B cell (primary cell): ENCODE measurements around the gene CEACAM16. TPM values are rescaled to one million over a fixed set of nuclear protein-coding genes. Genes with fewer than 3 reads are reported as not detected.

Experiments
- ATAC-seq: fragments of 200-7000 bp; cut with Tn5 transposase; one replicate; pipeline ENCODE4 v1.10.0; 2021; ENCODE audit warnings: low read depth, mild to moderate bottlenecking, moderate number of reproducible peaks, moderate library complexity
- CTCF ChIA-PET: fragments of 350-600 bp; sonication (Branson Sonifier 250); formaldehyde crosslinking; loops from one replicate; lab custom pipeline; 2021; ENCODE audit warnings: antibody characterized with exemption, inconsistent platforms; lab: Charles Lee
- POLR2A ChIA-PET: fragments of 350-600 bp; sonication (Branson Sonifier 250); formaldehyde crosslinking; loops from one replicate; lab custom pipeline; 2021; ENCODE audit warnings: antibody characterized with exemption; lab: Charles Lee
- DNase-seq: peaks from one replicate; pipeline ENCODE4 v3.0.0; 2013
- H2AFZ ChIP-seq: 2 replicates; pipeline ENCODE4 v1.6.1; 2012; ENCODE audit warnings: mild to moderate bottlenecking, low read depth, low read length; ENCODE audit not compliant: insufficient read depth, poor library complexity, severe bottlenecking
- H3K27ac ChIP-seq, 2 donors: 1 replicate in 1 of 2; 2 replicates in 1 of 2; pipeline ENCODE4 v1.5.1; 2012 to 2013; ENCODE audit warnings: low read length in 2 of 2, mild to moderate bottlenecking in 2 of 2, moderate library complexity in 1 of 2
- H3K27me3 ChIP-seq, 4 experiments: fragments of 200-600 bp in 1 of 4; sonication (generic) in 1 of 4; replicated peaks in 1 of 4; 1 replicate in 2 of 4; 2 replicates in 2 of 4; pipeline versions ENCODE4 v1.6.1 to v1.7.0; 2013 to 2016; ENCODE audit warnings: low read length in 3 of 4, mild to moderate bottlenecking in 2 of 4, mixed read lengths in 1 of 4, moderate library complexity in 1 of 4; ENCODE audit not compliant: insufficient read depth in 4 of 4, control insufficient read depth in 3 of 4; ENCODE audit errors: control extremely low read depth in 1 of 4
- H3K36me3 ChIP-seq, 2 experiments: replicated peaks in 1 of 2; 1 replicate in 1 of 2; 2 replicates in 1 of 2; pipeline versions ENCODE4 v1.6.1 to v1.7.1; 2013; ENCODE audit warnings: low read length in 1 of 2; ENCODE audit not compliant: insufficient read depth in 2 of 2, control insufficient read depth in 1 of 2; ENCODE audit errors: control extremely low read depth in 1 of 2, extremely low read depth in 1 of 2
- H3K4me1 ChIP-seq, 2 donors: fragments of 200-600 bp in 1 of 2; sonication (generic) in 1 of 2; 1 replicate in 1 of 2; 2 replicates in 1 of 2; pipeline versions ENCODE4 v1.5.1 to v1.6.1; 2013 to 2017; ENCODE audit warnings: low read length in 2 of 2; ENCODE audit not compliant: control insufficient read depth in 2 of 2, insufficient read depth in 2 of 2
- H3K4me2 ChIP-seq: replicated peaks from 2 replicates; pipeline ENCODE3; 2012; ENCODE audit warnings: mild to moderate bottlenecking, low read depth, low read length; ENCODE audit not compliant: poor library complexity, severe bottlenecking
- H3K4me3 ChIP-seq, 5 experiments: fragments of 200-600 bp in 1 of 5; sonication (generic) in 1 of 5; 1 replicate in 3 of 5; 2 replicates in 2 of 5; pipeline versions ENCODE4 v1.5.1 to v1.7.0; 2011 to 2016; ENCODE audit warnings: low read length in 4 of 5, mild to moderate bottlenecking in 4 of 5, low read depth in 2 of 5, control low read depth in 1 of 5, moderate library complexity in 1 of 5; ENCODE audit not compliant: insufficient read depth in 1 of 5; ENCODE audit errors: control extremely low read depth in 1 of 5, extremely low read depth in 1 of 5
- H3K79me2 ChIP-seq: fragments of 200-600 bp; sonication (generic); one replicate; pipeline ENCODE4 v1.6.0; 2016; ENCODE audit warnings: low read length; ENCODE audit not compliant: control insufficient read depth, insufficient read depth
- H3K9ac ChIP-seq: fragments of 200-600 bp; sonication (generic); 2 replicates; pipeline ENCODE4 v1.6.1; 2017; ENCODE audit warnings: mild to moderate bottlenecking, low read length, moderate library complexity
- H3K9me3 ChIP-seq, 3 donors: one replicate each; pipeline versions ENCODE4 v1.6.1 to v1.7.1; 2013; ENCODE audit warnings: low read length in 2 of 3; ENCODE audit not compliant: control insufficient read depth in 2 of 3, insufficient read depth in 1 of 3; ENCODE audit errors: control extremely low read depth in 1 of 3
- H4K20me1 ChIP-seq: 2 replicates; pipeline ENCODE4 v1.6.0; 2012; ENCODE audit warnings: mild to moderate bottlenecking, low read length; ENCODE audit not compliant: insufficient read depth, control insufficient read depth, poor library complexity, severe bottlenecking
- H3K27ac Mint-ChIP-seq: one replicate; pipeline ENCODE4 v1.8.0; 2021; ENCODE audit warnings: mixed read lengths
- H3K27me3 Mint-ChIP-seq: one replicate; pipeline ENCODE4 v1.8.0; 2021; ENCODE audit warnings: mixed read lengths
- H3K4me1 Mint-ChIP-seq: one replicate; pipeline ENCODE4 v1.8.0; 2021; ENCODE audit warnings: mixed read lengths
- H3K4me3 Mint-ChIP-seq: one replicate; pipeline ENCODE4 v1.8.0; 2021; ENCODE audit warnings: mixed read lengths
- H3K9me3 Mint-ChIP-seq: one replicate; pipeline ENCODE4 v1.8.0; 2022; ENCODE audit warnings: mixed read lengths; ENCODE audit not compliant: insufficient read depth
- EZH2 ChIP-seq: IDR thresholded peaks from 2 replicates; pipeline ENCODE4 v1.6.1; 2012; ENCODE audit warnings: borderline replicate concordance, low read depth, mild to moderate bottlenecking, moderate library complexity, low read length; ENCODE audit not compliant: insufficient read depth, poor library complexity, severe bottlenecking
- WGBS: methylation state at CpG from one replicate; pipeline ENCODE4 v1.1.5; 2013; ENCODE audit warnings: missing lambda C conversion rate; ENCODE audit not compliant: insufficient coverage; 5-methylcytosine and 5-hydroxymethylcytosine counted together
- intact Hi-C: fragments of 100-400 bp; cut with micrococcal nuclease; formaldehyde crosslinking; loops from one replicate; pipeline ENCODE4 v1.10.0; 2022
- polyA minus RNA-seq: library from RNA; depleted of rRNA, polyadenylated mRNA; stranded (reverse); fragments of >200 nt; gene quantifications from 2 replicates; pipeline ENCODE4 v1.2.3, GENCODE V29; 2012
- polyA plus RNA-seq: library from polyadenylated mRNA; depleted of rRNA; stranded (reverse); fragments of >200 nt; gene quantifications from 2 replicates; pipeline ENCODE4 v1.2.3, GENCODE V29; 2012
- total RNA-seq, 2 donors: library from RNA; stranded (reverse); fragments of 120-200 nt in 1 of 2; gene quantifications; 1 replicate in 1 of 2; 2 replicates in 1 of 2; pipeline versions ENCODE4 v1.2.3 to v1.2.4, GENCODE V29; 2013 to 2022
- TF ChIP-seq, protein P1 (sequence below): fragments of 200-600 bp; IDR thresholded peaks from one replicate; pipeline ENCODE4 v1.8.0; 2022; ENCODE audit warnings: antibody characterized with exemption, mild to moderate bottlenecking

CEACAM16 gene, protein sequence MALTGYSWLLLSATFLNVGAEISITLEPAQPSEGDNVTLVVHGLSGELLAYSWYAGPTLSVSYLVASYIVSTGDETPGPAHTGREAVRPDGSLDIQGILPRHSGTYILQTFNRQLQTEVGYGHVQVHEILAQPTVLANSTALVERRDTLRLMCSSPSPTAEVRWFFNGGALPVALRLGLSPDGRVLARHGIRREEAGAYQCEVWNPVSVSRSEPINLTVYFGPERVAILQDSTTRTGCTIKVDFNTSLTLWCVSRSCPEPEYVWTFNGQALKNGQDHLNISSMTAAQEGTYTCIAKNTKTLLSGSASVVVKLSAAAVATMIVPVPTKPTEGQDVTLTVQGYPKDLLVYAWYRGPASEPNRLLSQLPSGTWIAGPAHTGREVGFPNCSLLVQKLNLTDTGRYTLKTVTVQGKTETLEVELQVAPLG
- not detected in 2 replicates for total RNA-seq
- 0.05 TPM for total RNA-seq (2013)
- polyA plus RNA-seq, result not detected in 2 replicates
- not detected in 2 replicates for polyA minus RNA-seq

DNA sequence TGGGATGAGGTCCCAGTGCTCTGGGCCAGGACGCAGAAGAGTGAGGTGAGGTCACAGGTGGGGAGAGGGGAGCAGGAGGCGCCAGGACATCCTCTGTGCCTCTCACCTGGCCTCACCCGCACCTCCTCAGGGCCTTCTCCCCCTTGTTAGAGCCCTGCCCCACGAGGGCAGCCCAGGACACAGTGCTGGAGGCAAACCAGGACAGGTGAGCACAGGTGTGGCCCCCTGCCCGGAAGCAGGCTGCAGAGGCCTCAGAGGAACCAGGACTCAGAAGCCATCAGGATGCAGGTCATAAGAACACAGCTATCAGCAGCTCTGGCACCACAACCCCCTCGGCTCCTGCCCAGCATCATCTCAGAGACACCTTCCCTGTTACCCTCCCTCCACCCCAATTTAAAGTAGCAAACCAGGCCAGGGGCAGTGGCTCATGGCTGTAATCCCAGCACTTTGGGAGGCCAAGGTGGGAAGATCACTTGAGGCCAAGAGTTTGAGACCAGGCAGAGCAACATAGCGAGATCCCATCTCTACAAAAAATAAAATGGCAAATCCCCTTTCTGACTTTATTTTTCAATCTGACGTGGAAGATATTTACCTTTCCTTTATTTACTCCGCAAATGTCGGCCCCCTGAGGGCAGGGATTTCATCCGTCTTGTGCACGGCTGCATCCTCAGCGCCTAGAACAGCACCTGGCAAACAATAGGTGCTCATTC, at the start of gene CEACAM16:
TSS of gene CEACAM16 (plus strand) at position 660 of the 710 bp plus-strand sequence. CDS start 2,306 bp downstream, outside the sequence.
- Histone ChIP-seq H4K20me1 (no peaks in the 10 kb centered on the region), H3K4me3 (no peak within 1 kb of the TSS), H3K27ac (no peak within 1 kb of the TSS), H2AFZ (no peak within 1 kb of the TSS), H3K9me3 (no peaks in the 10 kb centered on the region), H3K79me2 (no peaks in the 10 kb centered on the region), H3K4me2 (no peak within 1 kb of the TSS), H3K4me1 (no peaks in the 10 kb centered on the region), H3K9ac (no peak within 1 kb of the TSS), H3K36me3 (no peaks in the 10 kb centered on the region), H3K27me3 (peaks cover 0 to 13% (median 4%) of the 10 kb centered on the region in 4 experiments)
- intact Hi-C loops, result no loop called here
- CTCF ChIA-PET, result interaction anchor here (0.5 kb wide), 1 partner anchor 15 kb away, joined by 5 read pairs; no protein-coding TSS in a partner anchor
- TF ChIP-seq EZH2, result no peak
- TF ChIP-seq, protein P1, sequence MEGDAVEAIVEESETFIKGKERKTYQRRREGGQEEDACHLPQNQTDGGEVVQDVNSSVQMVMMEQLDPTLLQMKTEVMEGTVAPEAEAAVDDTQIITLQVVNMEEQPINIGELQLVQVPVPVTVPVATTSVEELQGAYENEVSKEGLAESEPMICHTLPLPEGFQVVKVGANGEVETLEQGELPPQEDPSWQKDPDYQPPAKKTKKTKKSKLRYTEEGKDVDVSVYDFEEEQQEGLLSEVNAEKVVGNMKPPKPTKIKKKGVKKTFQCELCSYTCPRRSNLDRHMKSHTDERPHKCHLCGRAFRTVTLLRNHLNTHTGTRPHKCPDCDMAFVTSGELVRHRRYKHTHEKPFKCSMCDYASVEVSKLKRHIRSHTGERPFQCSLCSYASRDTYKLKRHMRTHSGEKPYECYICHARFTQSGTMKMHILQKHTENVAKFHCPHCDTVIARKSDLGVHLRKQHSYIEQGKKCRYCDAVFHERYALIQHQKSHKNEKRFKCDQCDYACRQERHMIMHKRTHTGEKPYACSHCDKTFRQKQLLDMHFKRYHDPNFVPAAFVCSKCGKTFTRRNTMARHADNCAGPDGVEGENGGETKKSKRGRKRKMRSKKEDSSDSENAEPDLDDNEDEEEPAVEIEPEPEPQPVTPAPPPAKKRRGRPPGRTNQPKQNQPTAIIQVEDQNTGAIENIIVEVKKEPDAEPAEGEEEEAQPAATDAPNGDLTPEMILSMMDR, result no peak
- Mint-ChIP-seq H3K4me1 (no peaks in the 10 kb centered on the region), H3K27ac (no peak within 1 kb of the TSS), H3K4me3 (no peak within 1 kb of the TSS), H3K27me3 (peaks cover 29% of the 10 kb centered on the region), H3K9me3 (no peaks in the 10 kb centered on the region)
- DNase-seq (no peak), ATAC-seq (no peak)
- 85% methylated on average over 12 of the region's 13 CpGs for WGBS
- POLR2A ChIA-PET, result no interaction called here
